HUDEP-2 (cell line): ENCODE results near the gene JDP2.

Experiments
- DNase-seq, 76 experiments: peaks; one replicate each; lab custom pipeline; 2025; ENCODE audit not compliant: unreplicated experiment in 76 of 76; lab: John Stamatoyannopoulos, UW

The JDP2 gene

DNA sequence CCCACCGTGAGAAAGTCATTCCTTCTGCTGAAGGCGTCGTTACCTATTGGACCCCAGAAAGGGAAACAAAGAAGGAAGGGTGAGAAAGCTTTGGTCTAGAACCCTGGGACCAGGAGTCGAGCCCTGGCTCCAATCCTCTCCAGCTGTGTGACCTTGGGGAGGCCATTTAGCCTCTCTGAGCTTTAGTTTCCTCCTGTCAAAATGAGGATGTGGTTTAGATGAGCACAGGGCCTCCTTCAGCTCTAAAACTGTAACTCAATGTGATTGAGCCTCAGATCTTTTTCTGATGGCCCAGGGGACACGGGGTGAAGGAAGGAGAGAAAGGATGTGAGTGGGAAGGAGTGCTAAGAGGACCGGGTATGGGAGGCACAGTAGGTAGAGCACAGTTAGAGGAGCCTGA, 7.7 kb downstream of the JDP2 start:
- no peak for DNase-seq

DNA sequence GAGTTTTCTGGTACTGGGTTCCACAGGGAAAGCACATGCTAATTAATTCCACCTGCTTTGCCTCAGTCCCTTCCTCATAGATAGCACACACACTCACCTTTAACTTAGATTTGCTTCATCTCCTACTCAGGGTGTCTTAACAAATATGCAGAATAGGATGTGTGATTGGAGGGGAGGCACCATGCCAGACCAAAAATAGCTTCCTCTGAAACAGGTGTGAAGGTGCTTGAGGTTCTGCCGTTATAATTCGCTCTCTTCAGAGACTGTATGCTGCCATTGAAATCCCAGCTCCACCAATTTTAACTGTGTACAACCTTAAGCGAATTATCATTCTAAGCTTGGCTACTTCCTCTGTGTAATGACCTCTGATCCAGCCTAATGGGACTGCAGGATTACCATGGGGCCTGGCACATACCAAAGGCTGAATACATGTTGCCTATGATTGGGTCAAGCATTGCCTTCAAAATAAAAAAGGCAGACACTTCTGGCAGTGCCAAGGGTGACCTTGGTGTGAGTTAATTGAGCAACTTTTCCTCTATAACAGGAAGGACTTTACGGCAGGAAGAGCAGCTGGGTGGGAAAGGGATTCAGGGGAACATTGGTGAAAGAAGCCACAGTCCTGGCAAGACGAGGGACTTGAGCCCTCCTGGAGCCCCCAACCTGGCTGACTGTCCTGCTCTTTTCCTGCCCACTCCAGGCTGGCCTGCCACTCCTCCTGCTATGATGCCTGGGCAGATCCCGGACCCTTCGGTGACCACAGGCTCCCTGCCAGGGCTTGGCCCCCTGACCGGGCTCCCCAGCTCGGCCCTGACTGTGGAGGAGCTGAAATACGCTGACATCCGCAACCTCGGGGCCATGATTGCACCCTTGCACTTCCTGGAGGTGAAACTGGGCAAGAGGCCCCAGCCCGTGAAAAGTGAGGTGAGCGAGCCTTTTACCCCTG, 9.7 kb downstream of the JDP2 start:
- DNase-seq, result no peak

DNA sequence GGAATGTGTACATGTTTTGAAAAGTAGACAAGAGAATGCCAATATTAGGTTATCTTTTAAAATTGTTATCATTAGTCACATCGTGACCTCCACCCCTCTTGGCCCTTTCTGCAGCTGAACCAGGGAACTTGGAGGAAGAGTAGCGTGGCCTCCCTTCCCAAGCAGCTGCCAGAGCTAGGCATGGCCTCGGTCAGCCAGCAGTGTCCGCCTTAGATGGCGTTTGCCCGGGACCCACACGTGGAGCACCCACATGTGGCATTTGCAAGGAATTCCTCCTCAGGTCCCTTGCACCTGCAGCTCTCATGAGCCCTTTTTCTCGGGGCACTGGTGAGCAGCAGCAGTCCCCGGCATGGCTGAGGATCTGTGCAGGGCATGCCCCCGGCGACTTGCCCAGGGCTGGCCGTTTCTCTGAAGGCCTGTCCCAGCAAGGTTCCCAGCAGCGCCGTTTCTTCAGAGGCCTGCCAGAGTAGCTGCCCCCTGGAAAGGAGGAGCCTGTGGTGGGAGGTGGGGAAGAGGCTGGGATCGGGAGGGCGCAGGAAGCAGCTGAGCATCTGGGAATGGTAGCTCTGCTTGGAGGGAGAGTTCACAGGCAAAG, 10.8 kb downstream of the JDP2 start:
- DNase-seq, result no peak

DNA sequence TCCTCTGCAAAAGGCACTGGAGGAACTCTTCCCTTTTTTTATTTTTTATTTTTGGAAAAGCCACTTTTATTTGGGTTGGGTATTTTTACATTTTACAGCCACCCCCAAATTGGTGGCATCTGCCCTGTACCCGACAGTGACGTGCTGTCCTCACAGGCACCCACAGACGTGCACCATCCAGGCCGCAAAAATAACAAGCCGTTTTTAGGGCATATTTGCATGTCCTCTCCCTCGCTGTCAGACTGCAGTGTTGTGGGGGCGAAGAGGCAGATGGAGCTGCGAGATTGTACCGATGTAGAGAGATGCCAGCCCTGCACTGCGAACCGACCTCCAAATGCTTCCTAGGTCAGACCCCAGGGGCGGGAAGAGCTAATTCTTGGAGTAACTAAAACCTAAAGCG, 12.2 kb downstream of the JDP2 start:
- DNase-seq, result no peak

DNA sequence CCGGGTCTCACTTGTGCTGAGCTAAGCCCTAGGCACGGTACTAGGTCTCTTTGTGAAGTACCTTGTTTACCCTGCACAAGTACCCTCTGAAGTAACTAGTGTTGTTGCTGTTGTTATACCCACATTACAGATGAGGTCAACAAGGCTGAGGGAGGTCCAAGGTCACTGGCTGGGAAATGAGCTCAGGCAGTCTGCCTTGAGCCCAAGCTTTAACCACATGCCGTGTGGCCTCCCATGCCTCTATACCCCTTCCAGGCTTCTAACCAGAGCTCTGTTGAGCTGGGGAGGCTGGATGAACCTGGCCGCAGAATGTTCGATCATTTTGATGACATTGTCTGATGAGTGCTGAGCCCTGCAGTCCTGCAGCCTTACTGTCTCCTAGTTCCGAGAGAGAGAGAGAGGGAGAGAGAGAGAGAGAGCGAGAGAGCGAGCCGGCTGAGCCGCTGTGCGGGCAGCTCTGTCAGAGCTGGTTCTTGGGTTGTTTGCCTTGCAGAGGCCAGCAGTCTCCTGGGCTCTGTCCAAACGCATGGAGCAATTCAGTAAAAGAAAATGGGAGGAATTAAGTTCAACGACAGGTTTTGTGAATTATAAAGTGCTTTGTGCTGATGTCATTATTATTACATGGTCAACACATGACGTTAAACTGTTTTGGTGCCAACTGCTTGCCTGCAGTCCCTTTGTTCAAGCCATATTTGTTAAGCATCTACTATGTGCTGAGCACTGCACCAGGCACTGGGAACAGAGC, 13.1 kb downstream of the JDP2 start:
- DNase-seq, result no peak

DNA sequence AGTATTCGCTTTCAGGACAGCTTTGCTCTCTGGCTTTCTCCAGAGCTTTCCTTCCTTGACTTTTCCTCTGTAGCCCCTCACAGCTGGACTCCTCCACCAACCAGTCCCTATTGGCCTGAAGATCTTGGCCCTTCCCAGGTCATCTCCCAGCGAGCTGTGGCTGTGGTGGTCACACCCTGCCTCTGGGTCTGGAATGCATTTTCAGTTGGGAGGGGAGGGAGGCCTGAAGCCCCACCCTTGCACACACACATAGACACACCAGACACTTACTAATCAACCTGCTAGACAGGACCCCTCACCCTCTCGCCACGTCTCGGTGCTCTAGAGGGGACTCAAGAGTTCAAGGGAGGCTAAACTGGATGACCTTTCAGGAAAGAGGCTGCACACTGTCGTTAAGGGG, 13.9 kb downstream of the JDP2 start:
- no peak for DNase-seq

DNA sequence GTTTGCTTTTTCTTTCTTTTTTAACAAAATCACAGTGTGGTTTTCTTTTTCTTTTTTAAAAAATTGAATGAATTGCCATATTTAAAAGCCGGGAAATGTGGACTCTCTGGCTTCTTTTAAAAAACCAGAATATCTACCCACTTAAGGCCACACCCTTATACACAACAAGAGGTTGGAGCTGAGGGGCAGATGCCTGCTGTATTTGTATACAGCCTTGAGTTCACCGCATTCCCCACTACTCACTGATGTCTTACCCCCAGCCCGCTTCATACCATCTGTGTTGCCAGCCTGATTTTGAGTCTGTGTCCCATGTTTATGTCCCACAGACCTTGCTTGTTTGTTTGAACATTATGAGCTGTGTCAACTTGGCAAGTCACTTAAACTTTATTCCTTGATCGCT, 14.3 kb downstream of the JDP2 start:
- DNase-seq, result no peak

DNA sequence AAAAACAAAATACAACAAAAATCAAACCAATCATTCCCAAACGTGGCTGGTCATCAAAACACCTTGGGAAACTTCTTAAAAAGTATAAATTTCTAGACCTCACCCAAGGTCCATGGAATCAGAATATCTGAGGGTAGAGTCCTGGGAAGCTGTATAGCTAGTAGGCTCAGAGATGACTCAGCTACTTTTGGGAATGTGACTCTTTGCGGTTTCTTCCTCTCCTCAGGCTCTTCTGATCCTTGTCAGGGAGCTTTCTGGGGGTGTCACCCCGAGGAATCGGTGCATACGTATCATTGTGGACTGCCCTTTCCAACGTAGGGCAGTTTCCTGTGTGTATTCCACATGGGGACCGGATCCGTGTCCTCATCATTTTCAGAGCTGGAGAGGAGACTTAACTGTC, 14.8 kb downstream of the JDP2 start:
- DNase-seq, result no peak

DNA sequence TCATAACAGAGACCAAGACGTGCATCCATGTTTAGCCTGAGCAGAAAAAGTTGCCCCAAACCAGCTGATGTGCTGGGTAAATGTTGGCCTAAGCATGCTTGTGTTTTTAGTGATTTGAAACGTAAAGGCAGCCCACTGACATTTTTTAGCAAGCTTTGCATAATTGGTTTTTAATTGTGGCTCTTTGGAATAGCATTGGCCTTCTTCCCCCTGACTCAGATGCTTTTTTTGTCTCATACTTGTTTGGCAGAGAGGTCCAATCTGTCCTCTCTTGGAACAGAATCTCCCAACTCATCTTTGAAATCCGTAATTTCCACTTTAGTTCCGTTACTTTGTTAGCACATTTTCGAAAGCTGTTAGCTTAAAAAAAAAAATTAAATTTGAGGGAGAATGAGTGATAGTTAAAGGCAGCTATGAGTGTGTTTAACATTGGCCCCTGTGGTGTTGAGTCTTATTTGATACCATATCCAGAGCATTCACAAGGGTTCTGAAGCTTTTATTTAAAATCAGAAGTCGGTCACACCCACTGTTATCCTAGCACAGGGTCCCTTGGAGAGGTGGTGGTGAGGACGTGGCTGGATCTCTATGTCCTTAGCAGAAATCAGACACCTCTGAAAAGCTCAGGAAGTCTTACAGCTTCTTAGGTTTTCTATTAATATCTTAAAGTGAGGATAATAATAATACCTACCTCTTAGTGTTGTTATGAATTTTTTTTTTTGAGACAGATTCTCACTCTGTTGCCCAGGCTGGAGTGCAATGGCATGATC, 15.6 kb downstream of the JDP2 start:
- DNase-seq, result no peak

DNA sequence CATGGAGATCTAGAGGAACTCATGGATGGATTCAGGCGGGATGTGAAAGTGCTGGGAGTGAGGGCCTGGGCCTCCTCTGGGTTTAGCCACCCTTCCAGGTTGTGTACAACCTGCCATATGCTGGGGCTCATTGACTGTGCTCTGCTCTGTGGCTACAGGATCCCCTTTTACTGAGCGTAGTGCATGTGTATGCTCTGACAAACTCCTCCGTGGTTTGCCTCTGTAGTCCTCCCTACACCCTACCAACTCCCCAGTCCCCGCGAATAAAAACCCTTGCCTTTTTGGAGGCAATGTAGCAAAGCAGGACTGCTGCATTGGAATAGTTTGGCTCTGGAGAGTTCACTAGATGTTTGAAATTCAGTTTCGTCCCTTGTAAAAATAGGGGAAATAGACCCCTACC, 17.4 kb downstream of the JDP2 start:
- no peak for DNase-seq

DNA sequence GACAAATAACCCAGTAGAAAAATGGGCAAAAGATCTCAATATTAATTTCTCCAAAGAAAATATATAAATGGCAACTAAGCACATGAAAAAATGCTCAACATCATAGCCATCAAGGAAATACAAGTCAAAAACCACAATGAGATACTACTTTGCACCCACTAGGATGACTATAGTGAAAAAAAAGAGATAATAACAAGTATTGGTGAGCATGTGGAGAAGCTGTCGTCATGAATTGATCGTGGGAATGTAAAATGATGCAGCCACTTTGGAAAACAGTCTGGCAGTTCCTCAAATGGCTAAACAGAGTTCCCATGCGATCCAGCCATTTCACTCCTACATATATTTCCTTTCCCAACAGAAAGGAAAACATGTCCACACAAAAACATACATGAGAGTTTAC, 18.1 kb downstream of the JDP2 start:
- no peak for DNase-seq

DNA sequence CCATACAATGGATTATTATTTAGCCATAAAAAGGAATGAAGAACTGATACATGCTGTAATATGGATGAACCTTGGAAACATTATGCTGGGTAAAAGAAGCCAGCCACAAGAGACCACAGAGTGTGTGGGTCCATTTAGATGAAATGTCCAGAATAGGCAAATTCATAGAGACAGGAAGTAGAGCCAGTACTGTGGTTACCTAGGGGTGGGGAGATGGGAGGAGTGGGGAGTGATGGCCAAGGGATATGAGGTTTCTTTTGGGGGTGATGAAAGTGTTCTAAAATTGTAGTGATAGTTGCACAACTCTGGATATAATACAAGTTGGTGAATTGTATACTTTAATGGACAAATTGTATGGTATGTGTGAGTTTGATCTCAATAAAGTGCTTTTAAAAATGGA, 18.6 kb downstream of the JDP2 start:
- no peak for DNase-seq

DNA sequence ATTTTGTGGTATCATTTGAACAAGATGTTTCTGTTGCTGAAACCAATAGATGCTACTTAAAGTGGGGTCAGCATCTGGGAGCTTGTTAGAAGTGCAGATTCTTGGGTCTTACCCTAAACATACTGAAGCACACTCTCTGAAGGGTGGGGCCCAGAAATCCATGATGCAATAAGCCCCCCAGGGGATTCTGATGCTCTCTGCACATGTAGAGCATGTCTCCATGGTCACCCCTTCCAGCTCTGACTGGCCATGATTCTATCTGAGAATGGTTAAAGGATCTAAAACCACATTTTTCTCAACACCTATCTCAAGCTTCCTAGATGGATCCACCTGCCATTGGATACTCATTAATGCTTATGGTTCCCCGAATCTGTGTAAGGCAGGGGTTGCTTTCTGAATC, 20.4 kb downstream of the JDP2 start:
- no peak for DNase-seq

DNA sequence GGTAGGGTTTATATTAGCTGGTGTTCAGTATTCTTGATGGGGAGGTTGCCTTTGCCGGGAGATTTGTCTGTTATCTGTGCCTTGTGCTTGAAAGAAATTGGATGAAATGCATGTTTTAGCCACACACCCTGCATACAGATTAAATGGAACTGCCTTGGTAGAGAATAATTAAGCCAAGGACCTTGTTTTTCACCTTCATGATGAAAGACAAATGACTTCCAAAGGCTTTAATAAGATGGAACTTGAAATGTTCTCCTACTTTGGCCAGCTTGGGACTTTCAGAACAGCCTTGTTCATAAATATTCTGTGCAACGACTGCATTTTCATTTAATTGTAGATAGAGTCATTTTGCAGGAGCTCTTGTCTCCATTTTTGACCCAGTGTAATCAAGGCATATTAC, 21.2 kb downstream of the JDP2 start:
- DNase-seq, result no peak

DNA sequence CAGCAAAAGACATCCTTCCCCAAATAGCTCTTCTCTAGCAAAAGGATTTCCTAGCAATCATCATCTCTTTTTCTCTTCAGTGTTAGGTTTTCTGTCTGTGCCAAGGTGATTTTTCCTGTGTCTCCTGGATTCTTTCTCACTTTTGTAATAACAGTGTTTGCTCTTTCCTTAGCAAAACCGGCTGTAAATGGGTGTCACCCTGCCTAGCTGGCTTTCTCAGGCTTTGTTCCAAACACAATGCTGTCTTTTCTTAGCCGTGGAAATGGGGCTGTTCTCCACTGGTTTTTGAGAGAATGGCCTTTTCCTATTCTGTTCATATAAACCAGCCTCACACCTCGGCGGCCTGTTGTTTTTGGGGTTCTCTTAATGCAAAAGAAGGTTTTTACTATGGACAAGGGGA, 21.9 kb downstream of the JDP2 start:
- DNase-seq, result no peak

DNA sequence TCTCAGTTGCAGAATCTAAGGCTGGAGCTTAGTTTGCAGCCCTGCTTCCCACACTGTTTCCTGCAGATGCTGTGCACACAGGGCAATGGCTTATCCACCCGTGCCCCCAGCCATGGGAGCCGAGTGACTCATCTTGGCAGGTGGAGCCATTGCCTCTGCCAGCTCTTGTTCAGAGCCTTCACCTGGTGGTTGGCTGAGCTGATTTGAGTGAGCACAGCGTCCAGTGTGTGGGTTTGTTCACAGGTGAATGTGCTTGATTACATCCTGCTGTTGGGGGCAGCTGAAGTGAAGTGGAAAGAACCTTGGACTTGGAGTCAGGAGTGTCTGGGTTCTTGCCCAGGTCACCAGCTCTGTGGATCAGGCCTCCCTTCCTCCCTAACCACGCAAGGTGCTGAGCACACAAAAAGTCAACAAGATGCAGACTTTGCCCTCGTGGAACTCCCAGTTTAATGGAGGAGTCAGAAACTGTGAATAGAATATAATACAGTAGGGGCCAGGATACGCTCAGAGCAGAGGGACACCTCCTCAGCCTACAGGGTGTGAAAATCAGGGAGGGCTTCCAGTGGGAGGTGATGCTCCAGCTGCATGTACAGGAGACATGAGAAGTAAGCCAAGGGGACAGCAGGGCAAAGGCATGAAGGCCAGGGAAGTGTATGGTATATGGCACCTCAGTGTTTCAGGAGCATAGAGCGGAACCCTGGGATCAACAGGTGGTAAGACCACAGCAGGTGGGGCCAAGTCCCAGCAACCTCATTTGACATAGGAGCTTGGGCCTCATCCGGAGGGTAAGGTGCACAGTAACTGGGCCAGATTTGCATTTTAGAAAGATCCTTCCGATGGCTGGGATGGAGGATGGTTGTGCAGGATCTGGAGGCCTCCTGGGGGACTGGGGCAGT, 22.8 kb downstream of the JDP2 start:
- DNase-seq, result no peak

DNA sequence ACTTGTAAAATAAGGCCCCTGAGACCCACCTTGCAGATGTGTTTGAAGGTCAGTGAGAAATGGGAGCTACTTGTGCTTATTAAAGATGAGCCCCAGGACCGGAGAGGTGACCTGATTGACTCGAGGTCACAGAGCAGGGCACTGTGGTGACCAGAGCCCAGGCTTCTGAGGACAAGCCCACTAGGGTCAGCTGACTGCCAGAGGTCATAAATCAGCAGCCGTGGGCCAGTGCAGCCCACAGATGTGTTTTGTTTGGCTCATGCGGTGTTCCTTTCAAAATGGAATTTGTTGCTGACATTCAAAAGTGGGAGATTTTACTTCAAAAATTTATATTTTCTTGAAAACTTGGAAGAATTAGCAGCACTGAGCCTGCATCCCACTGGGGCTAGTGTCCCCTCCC, 24.5 kb downstream of the JDP2 start:
- DNase-seq, result no peak

DNA sequence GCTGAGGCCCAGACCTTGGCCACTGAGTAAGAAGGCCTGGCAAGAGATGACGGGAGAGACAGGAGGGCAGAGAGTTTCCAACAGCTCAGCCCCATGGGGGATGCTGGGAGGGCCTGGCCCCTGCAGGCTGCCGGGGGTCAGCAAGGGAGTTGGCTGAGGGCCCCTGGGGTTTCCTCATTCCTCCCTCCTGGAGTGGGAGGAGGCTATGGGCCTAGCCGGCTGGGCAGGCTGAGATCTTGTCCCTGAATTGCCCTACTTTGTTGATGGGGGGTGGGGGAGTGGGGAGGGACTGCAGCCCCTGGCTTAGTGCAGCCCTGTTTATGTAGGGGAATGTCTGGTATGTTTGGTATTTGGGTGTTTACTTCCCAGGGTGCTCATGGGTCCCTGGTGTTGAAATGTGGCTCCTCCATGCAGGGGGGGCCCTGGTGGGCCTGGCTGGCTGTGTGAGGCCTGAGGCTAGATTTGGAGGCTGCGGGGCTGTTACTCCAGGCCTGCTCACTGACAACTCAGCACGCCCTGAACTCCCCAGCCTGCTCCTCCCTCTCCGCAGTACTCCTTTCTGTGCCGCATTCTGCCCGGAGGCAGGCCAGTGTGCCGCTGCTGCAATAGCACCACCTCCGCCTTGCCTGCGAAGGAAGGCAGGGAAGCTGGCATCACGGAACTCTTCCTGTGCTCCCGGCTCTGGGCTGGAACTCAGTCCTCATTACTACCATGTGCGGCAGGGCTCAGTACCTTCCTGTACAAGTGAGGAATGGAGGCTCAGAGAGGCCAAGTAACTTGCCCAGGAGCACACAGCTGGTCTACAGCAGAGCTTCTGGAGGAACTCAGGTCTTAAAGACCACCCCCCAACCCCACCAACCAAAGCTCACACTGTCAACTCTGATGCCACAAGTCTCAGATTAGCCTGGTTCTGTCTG, 25.3 kb downstream of the JDP2 start:
- DNase-seq, result no peak
